Ascending aorta (tissue), 2 donors: ENCODE results near the gene TNNC1. TPM values are rescaled to one million over a fixed set of nuclear protein-coding genes. Genes with fewer than 3 reads are reported as not detected.

Source experiments
- DNase-seq, 2 donors: peaks; one replicate each; pipeline ENCODE4 v3.0.0-alpha.2; 2019; ENCODE audit warnings: low spot score in 2 of 2
- H3K27ac ChIP-seq, 2 donors: fragments of 200-600 bp; sonication (generic); one replicate each; pipeline ENCODE4 v1.5.1; 2016 to 2017; ENCODE audit warnings: mild to moderate bottlenecking in 1 of 2
- H3K27me3 ChIP-seq: fragments of 200-600 bp; sonication (generic); one replicate; pipeline ENCODE4 v1.5.1; 2017
- H3K36me3 ChIP-seq, 2 donors: fragments of 200-600 bp; sonication (generic); one replicate each; pipeline ENCODE4 v1.5.1; 2016
- H3K4me1 ChIP-seq, 2 donors: fragments of 200-600 bp; sonication (generic); one replicate each; pipeline ENCODE4 v1.5.1; 2016 to 2017; ENCODE audit warnings: mild to moderate bottlenecking in 1 of 2
- H3K4me3 ChIP-seq, 2 donors: fragments of 200-600 bp; sonication (generic); one replicate each; pipeline ENCODE4 v1.5.1; 2016 to 2017; ENCODE audit warnings: mild to moderate bottlenecking in 1 of 2
- H3K9me3 ChIP-seq, 2 donors: fragments of 200-600 bp; sonication (generic); one replicate each; pipeline ENCODE4 v1.5.1; 2016
- intact Hi-C: fragments of 100-400 bp; cut with DNase I; formaldehyde crosslinking; loops from one replicate; pipeline ENCODE4 v1.15.1; 2023
- total RNA-seq: library from RNA; depleted of rRNA; stranded (reverse); fragments of >200 nt; gene quantifications from one replicate; pipeline ENCODE4 v1.1.0, GENCODE V29; 2016
- TF ChIP-seq, protein P1 (sequence below), 3 experiments: fragments of 200-600 bp in 2 of 3; fragments of 450-650 bp in 1 of 3; sonication (generic) in 2 of 3; IDR thresholded peaks; one replicate each; pipeline ENCODE4 v1.5.1; 2016 to 2019; ENCODE audit warnings: antibody characterized with exemption in 3 of 3, mild to moderate bottlenecking in 1 of 3, moderate library complexity in 1 of 3

Gene TNNC1
- total RNA-seq, 1 donor from 2014 or later: 68.6 TPM

DNA sequence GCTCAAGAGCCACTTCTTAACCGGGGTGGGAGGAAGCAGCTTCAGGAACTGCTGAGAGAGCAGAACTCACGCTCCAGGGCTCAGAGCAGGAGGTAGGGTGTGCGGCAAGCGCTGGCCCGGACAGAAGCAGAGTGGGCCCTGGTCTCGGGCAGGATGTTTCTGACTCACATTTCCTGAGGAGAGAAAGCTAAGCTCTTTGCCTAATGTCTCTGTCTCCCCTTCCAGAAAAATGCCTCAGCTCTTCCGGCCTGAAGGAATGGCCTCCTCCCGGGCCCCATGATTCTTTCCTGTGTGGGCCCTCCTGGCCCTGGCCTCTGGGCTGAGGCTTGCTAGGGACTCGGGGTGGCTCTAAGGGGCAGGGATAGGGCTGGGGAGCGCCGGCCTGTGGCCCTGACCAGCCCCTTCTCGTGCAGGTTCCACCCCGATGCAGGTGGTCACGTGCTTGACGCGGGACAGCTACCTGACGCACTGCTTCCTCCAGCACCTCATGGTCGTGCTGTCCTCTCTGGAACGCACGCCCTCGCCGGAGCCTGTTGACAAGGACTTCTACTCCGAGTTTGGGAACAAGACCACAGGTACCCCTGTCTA lies 37.2 kb upstream of the TNNC1 start:
- peak in 1 of 2 donors; percentile 79 for DNase-seq
- intact Hi-C loops: no loop called here
- H3K36me3 ChIP-seq: peaks cover 72 to 76% of the 10 kb centered on the region in 2 donors

DNA sequence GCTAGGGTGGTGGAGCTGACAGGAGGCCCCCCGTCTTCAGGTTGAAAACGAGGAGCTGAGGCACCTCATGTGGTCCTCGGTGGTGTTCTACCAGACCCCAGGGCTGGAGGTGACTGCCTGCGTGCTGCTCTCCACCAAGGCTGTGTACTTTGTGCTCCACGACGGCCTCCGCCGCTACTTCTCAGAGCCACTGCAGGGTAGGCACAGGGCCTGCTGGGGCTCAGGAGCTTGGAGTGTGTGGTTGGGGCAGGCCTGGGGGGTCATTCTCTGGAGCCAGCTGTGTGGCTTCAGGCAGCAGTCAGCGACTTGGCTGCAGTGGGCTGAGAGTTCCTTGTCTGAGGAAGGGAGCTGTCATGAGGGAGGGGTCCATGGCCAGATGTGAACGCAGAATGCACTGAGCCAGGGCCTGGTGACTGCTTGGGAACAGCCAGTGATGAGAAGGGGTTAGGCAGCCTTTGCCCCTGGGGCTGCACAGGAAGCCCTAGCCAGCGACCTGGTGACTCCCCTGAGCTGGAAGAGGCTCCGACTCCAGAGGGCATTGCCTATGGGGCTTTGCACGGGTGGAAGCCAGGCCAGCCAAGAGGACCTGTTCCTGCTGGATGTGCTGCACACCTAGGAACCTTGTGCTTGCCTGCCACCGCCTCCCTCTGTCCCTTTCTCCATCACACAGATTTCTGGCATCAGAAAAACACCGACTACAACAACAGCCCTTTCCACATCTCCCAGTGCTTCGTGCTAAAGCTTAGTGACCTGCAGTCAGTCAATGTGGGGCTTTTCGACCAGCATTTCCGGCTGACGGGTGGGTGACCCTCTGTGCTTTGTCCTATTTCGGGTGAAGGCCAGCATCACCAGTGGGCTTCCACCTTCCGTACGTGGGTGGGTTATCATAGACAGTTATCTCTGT lies 36.4 kb upstream of the TNNC1 start:
- H3K27ac ChIP-seq: peak overlapping the region; percentile 7 to 53
- peaks cover 80 to 84% of the 10 kb centered on the region in 2 donors for H3K36me3 ChIP-seq
- H3K4me1 ChIP-seq: peaks cover 0 to 4% of the 10 kb centered on the region in 2 donors

More for the DNA sequence above, 37.2 kb upstream of the TNNC1 start:
- TF ChIP-seq, protein P1, sequence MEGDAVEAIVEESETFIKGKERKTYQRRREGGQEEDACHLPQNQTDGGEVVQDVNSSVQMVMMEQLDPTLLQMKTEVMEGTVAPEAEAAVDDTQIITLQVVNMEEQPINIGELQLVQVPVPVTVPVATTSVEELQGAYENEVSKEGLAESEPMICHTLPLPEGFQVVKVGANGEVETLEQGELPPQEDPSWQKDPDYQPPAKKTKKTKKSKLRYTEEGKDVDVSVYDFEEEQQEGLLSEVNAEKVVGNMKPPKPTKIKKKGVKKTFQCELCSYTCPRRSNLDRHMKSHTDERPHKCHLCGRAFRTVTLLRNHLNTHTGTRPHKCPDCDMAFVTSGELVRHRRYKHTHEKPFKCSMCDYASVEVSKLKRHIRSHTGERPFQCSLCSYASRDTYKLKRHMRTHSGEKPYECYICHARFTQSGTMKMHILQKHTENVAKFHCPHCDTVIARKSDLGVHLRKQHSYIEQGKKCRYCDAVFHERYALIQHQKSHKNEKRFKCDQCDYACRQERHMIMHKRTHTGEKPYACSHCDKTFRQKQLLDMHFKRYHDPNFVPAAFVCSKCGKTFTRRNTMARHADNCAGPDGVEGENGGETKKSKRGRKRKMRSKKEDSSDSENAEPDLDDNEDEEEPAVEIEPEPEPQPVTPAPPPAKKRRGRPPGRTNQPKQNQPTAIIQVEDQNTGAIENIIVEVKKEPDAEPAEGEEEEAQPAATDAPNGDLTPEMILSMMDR (IDR thresholded peaks at IDR 0.05): no peak
- H3K4me3 ChIP-seq: no peak overlapping the region
- H3K4me1 ChIP-seq: peaks cover 0 to 4% of the 10 kb centered on the region in 2 donors
- no peaks in the 10 kb centered on the region for H3K27me3 ChIP-seq
- no peaks in the 10 kb centered on the region for H3K9me3 ChIP-seq
- H3K27ac ChIP-seq: peak overlapping the region; percentile 45 to 58

DNA sequence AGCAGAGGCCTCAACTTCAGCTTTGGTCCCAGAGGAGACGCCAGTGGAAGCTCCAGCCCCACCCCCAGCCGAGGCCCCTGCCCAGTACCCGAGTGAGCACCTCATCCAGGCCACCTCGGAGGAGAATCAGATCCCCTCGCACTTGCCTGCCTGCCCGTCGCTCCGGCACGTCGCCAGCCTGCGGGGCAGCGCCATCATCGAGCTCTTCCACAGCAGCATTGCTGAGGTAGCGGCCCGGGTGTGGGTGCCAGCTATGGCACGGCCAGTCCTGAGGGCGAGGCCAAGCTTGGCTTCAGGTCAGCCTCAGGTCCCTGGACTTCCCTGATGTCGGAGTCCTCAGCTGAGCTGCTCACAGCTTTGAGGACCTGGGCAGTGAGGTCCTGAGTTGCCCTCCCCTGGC lies 35.6 kb upstream of the TNNC1 start:
- H3K4me1 ChIP-seq: peaks cover 0 to 4% of the 10 kb centered on the region in 2 donors
- intact Hi-C loops: no loop called here

More for the DNA sequence above, 36.4 kb upstream of the TNNC1 start:
- no peak for DNase-seq
- Histone ChIP-seq H3K4me3 (no peak overlapping the region), H3K9me3 (no peaks in the 10 kb centered on the region), H3K27me3 (no peaks in the 10 kb centered on the region)
- intact Hi-C loops: no loop called here
- TF ChIP-seq, protein P1 (IDR thresholded peaks at IDR 0.05): no peak

DNA sequence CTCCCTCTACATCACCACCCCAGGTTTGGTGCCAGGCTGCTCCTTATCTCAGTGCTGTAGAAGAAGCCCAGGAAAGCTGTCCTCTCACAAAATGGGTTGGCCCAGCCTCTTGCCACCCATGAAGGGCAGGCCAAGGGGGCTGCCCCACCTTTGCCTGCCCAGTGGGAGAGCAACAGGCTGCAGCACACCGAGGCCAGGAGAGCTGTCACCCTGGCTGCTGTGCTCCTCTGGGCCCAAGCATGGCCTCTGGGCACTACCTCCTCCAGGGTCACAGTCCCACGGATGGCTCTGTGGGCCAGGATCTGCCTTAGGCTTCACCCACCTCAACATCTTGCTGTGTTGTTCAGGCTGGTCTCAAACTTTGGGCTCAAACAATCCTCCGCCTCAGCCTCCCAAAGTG lies 34.9 kb upstream of the TNNC1 start:
- Histone ChIP-seq H3K4me1 (peaks cover 0 to 4% of the 10 kb centered on the region in 2 donors), H3K36me3 (peaks cover 83 to 94% of the 10 kb centered on the region in 2 donors), H3K9me3 (no peaks in the 10 kb centered on the region), H3K4me3 (no peak overlapping the region), H3K27ac (no peak overlapping the region), H3K27me3 (no peaks in the 10 kb centered on the region)
- TF ChIP-seq, protein P1 (IDR thresholded peaks at IDR 0.05): no peak
- no peak for DNase-seq
- intact Hi-C loops: no loop called here

More for the DNA sequence above, 35.6 kb upstream of the TNNC1 start:
- H3K4me3 ChIP-seq: no peak overlapping the region
- TF ChIP-seq, protein P1 (IDR thresholded peaks at IDR 0.05): no peak
- H3K27ac ChIP-seq: no peak overlapping the region
- H3K9me3 ChIP-seq: no peaks in the 10 kb centered on the region
- no peak for DNase-seq
- H3K27me3 ChIP-seq: no peaks in the 10 kb centered on the region
- H3K36me3 ChIP-seq: peaks cover 83 to 92% of the 10 kb centered on the region in 2 donors

DNA sequence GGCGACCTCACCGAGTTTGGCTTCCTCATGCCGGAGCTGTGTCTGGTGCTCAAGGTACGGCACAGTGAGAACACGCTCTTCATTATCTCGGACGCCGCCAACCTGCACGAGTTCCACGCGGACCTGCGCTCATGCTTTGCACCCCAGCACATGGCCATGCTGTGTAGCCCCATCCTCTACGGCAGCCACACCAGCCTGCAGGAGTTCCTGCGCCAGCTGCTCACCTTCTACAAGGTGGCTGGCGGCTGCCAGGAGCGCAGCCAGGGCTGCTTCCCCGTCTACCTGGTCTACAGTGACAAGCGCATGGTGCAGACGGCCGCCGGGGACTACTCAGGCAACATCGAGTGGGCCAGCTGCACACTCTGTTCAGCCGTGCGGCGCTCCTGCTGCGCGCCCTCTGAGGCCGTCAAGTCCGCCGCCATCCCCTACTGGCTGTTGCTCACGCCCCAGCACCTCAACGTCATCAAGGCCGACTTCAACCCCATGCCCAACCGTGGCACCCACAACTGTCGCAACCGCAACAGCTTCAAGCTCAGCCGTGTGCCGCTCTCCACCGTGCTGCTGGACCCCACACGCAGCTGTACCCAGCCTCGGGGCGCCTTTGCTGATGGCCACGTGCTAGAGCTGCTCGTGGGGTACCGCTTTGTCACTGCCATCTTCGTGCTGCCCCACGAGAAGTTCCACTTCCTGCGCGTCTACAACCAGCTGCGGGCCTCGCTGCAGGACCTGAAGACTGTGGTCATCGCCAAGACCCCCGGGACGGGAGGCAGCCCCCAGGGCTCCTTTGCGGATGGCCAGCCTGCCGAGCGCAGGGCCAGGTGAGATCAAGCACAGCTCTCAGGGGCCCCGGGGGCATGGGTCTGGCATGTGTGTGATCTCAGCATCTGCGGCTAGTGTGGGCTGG lies 34.2 kb upstream of the TNNC1 start:
- intact Hi-C loops: no loop called here
- Histone ChIP-seq H3K27ac (no peak overlapping the region), H3K4me3 (no peak overlapping the region), H3K27me3 (no peaks in the 10 kb centered on the region), H3K36me3 (peaks cover 79 to 90% of the 10 kb centered on the region in 2 donors), H3K4me1 (peaks cover 0 to 6% of the 10 kb centered on the region in 2 donors), H3K9me3 (no peaks in the 10 kb centered on the region)
- DNase-seq: no peak
- TF ChIP-seq, protein P1 (IDR thresholded peaks at IDR 0.05): no peak
